ENCODE measurements around the gene IL5. TPM values are rescaled to one million over a fixed set of nuclear protein-coding genes. Genes with fewer than 3 reads are reported as not detected.
"Not testable (repeated sequence)": the region's sequence is repeated elsewhere in the genome, so short reads cannot be mapped to it uniquely, and the experiment has no call there.

Gene IL5
- total RNA-seq, 1 experiment from 2014 or later: not detected

DNA sequence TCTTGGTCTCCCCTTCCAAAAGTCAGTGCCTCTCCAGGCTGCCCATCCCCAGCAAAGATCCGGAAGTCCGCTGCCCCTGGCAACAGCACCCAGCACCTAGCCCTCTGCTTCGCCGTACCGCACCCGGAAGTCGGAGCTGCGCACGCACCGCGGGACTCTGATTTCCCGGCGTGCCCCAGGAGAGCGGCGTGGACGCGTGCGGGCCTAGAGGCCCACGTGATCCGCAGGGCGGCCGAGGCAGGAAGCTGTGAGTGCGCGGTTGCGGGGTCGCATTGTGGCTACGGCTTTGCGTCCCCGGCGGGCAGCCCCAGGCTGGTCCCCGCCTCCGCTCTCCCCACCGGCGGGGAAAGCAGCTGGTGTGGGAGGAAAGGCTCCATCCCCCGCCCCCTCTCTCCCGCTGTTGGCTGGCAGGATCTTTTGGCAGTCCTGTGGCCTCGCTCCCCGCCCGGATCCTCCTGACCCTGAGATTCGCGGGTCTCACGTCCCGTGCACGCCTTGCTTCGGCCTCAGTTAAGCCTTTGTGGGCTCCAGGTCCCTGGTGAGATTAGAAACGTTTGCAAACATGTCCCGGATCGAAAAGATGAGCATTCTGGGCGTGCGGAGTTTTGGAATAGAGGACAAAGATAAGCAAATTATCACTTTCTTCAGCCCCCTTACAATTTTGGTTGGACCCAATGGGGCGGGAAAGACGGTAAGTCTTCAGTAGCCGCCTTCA, 13.6 kb upstream of the IL5 start, which contains the start of gene RAD50:
Gene RAD50 (plus strand): TSS at position 215 of the 715 bp plus-strand sequence. CDS start 348 bp downstream, at position 563.
- intact Hi-C loops (cut with micrococcal nuclease): no loop called here
- no peaks in the 10 kb centered on the region for H3K36me3 ChIP-seq (ENCODE audit: low read depth, low read length)
- H3K4me3 ChIP-seq (ENCODE audit: low read length): peak within 1 kb of the TSS; percentile 63
- H3K79me2 ChIP-seq (ENCODE audit: low read length): no peaks in the 10 kb centered on the region
- H3K9ac ChIP-seq (ENCODE audit: low read length): peak within 1 kb of the TSS; percentile 70
- H3K9me3 ChIP-seq (ENCODE audit: low read length): no peaks in the 10 kb centered on the region
- TF ChIP-seq EZH2 (IDR thresholded peaks at IDR 0.05; ENCODE audit: low read length, unreplicated experiment) (no peak), EZH2phosphoT487 (IDR thresholded peaks at IDR 0.05; ENCODE audit: borderline replicate concordance, low read length) (no peak)
- TF ChIP-seq, protein P1, sequence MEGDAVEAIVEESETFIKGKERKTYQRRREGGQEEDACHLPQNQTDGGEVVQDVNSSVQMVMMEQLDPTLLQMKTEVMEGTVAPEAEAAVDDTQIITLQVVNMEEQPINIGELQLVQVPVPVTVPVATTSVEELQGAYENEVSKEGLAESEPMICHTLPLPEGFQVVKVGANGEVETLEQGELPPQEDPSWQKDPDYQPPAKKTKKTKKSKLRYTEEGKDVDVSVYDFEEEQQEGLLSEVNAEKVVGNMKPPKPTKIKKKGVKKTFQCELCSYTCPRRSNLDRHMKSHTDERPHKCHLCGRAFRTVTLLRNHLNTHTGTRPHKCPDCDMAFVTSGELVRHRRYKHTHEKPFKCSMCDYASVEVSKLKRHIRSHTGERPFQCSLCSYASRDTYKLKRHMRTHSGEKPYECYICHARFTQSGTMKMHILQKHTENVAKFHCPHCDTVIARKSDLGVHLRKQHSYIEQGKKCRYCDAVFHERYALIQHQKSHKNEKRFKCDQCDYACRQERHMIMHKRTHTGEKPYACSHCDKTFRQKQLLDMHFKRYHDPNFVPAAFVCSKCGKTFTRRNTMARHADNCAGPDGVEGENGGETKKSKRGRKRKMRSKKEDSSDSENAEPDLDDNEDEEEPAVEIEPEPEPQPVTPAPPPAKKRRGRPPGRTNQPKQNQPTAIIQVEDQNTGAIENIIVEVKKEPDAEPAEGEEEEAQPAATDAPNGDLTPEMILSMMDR (conservative IDR thresholded peaks at IDR 0.05; ENCODE audit: low read depth, low read length): no peak
- DNase-seq (peak; percentile 53), ATAC-seq (peak; percentile 79)
- peaks cover 5% of the 10 kb centered on the region; the same call in 1 of the 2 replicates for H3K4me1 ChIP-seq (ENCODE audit: insufficient read depth, low read length)
- H2AFZ ChIP-seq (ENCODE audit: low read length): peak within 1 kb of the TSS; percentile 89
- peak within 1 kb of the TSS; percentile 84 for H3K4me2 ChIP-seq (ENCODE audit: low read length)
- H3K27ac ChIP-seq (ENCODE audit: low read length): peak within 1 kb of the TSS; percentile 44
- no peaks in the 10 kb centered on the region for H3K9me2 ChIP-seq (replicated peaks; ENCODE audit: low read length)
- TSS peak; percentile 81 for BruUV-seq (replicated peaks)
- POLR2A ChIA-PET (ENCODE audit: unreplicated experiment): no interaction called here
- H3K27me3 ChIP-seq (ENCODE audit: low read length): no peaks in the 10 kb centered on the region
- CTCF ChIA-PET: interaction anchor here (0.6 kb wide), 1 partner anchor 121 kb away, joined by 3 read pairs; no protein-coding TSS in a partner anchor
- no peaks in the 10 kb centered on the region for H4K20me1 ChIP-seq (ENCODE audit: low read length)
- H3F3A ChIP-seq (ENCODE audit: low read length, unreplicated experiment): no peaks in the 10 kb centered on the region

DNA sequence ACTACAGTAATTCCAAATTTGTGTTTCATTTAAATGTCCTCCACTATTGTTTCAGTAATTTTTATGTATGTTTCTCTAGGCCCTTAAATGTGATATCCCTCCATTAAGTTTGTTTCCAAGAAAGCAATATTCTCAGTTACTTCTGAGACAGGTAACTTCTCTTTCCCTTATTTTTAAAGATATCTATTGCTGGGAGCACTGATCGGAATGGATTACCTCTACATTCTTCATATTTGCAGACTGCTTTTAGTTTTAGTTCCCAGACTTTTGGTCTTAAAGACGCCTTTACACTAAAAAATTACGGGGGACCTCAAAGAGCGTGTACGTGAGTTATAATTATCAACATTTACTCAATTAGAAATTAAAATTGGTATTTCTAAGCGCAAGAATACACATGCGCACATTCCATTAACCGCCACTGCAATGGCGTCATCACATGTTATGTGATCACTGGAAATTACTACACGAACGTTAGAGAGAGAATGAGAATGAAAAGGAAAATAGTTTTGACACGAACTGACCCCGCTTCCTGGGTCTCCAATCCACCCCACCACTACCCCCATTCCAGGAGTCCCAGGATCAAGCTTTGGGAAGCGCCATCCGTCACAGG, 12.9 kb upstream of the IL5 start:
- peaks cover 5% of the 10 kb centered on the region; the same call in 1 of the 2 replicates for H3K4me1 ChIP-seq (ENCODE audit: insufficient read depth, low read length)
- H3K9ac ChIP-seq (ENCODE audit: low read length): no peak overlapping the region; the same call in 1 of the 2 replicates
- H3K79me2 ChIP-seq (ENCODE audit: low read length): no peaks in the 10 kb centered on the region
- ChIA-PET POLR2A (ENCODE audit: unreplicated experiment) (no interaction called here), CTCF (no interaction called here)
- no peaks in the 10 kb centered on the region for H4K20me1 ChIP-seq (ENCODE audit: low read length)
- TSS peak; percentile 73 for BruUV-seq (replicated peaks)
- no peaks in the 10 kb centered on the region for H3K36me3 ChIP-seq (ENCODE audit: low read depth, low read length)
- peak overlapping the region; percentile 63; the same call in 1 of the 2 replicates for H3K4me3 ChIP-seq (ENCODE audit: low read length)
- no peaks in the 10 kb centered on the region for H3K9me3 ChIP-seq (ENCODE audit: low read length)
- H3K9me2 ChIP-seq (replicated peaks; ENCODE audit: low read length): no peaks in the 10 kb centered on the region
- no peak overlapping the region for H3K27ac ChIP-seq (ENCODE audit: low read length)
- TF ChIP-seq EZH2phosphoT487 (IDR thresholded peaks at IDR 0.05; ENCODE audit: borderline replicate concordance, low read length) (no peak), EZH2 (IDR thresholded peaks at IDR 0.05; ENCODE audit: low read length, unreplicated experiment) (no peak)
- TF ChIP-seq, protein P1 (conservative IDR thresholded peaks at IDR 0.05; ENCODE audit: low read depth, low read length): no peak
- ATAC-seq (no peak), DNase-seq (no peak)
- H3K4me2 ChIP-seq (ENCODE audit: low read length): peak overlapping the region; percentile 84
- H3K27me3 ChIP-seq (ENCODE audit: low read length): no peaks in the 10 kb centered on the region
- H3F3A ChIP-seq (ENCODE audit: low read length, unreplicated experiment): no peaks in the 10 kb centered on the region
- peak overlapping the region; percentile 89 for H2AFZ ChIP-seq (ENCODE audit: low read length)
- intact Hi-C loops (cut with micrococcal nuclease): no loop called here

GRCh38 chr5:132549576-132549975, 6.3 kb upstream of the IL5 start:
- Histone ChIP-seq H3K79me2 (ENCODE audit: low read length) (no peaks in the 10 kb centered on the region), H4K20me1 (ENCODE audit: low read length) (no peaks in the 10 kb centered on the region), H3K4me3 (ENCODE audit: low read length) (no peak overlapping the region), H3K4me2 (ENCODE audit: low read length) (no peak overlapping the region), H3K9me3 (ENCODE audit: low read length) (no peaks in the 10 kb centered on the region), H3F3A (ENCODE audit: low read length, unreplicated experiment) (no peaks in the 10 kb centered on the region), H3K9me2 (replicated peaks; ENCODE audit: low read length) (no peaks in the 10 kb centered on the region), H2AFZ (ENCODE audit: low read length) (no peak overlapping the region), H3K9ac (ENCODE audit: low read length) (no peak overlapping the region), H3K27me3 (ENCODE audit: low read length) (no peaks in the 10 kb centered on the region), H3K4me1 (ENCODE audit: insufficient read depth, low read length) (no peaks in the 10 kb centered on the region), H3K36me3 (ENCODE audit: low read depth, low read length) (no peaks in the 10 kb centered on the region), H3K27ac (ENCODE audit: low read length) (no peak overlapping the region)
- ChIA-PET CTCF (no interaction called here), POLR2A (ENCODE audit: unreplicated experiment) (no interaction called here)
- TF ChIP-seq, protein P1 (conservative IDR thresholded peaks at IDR 0.05; ENCODE audit: low read depth, low read length): no peak
- TF ChIP-seq EZH2phosphoT487 (IDR thresholded peaks at IDR 0.05; ENCODE audit: borderline replicate concordance, low read length) (no peak), EZH2 (IDR thresholded peaks at IDR 0.05; ENCODE audit: low read length, unreplicated experiment) (no peak)
- ATAC-seq (no peak), DNase-seq (no peak)
- intact Hi-C loops (cut with micrococcal nuclease): no loop called here
- no TSS peak for BruUV-seq (replicated peaks)

- intact Hi-C loops (cut with micrococcal nuclease); H3K9ac ChIP-seq (ENCODE audit: low read length); POLR2A ChIA-PET (ENCODE audit: unreplicated experiment); H4K20me1 ChIP-seq (ENCODE audit: low read length); H3K4me1 ChIP-seq (ENCODE audit: insufficient read depth, low read length); H3K9me3 ChIP-seq (ENCODE audit: low read length); H3K27me3 ChIP-seq (ENCODE audit: low read length); H3K27ac ChIP-seq (ENCODE audit: low read length); H3K9me2 ChIP-seq (replicated peaks; ENCODE audit: low read length); BruUV-seq (replicated peaks); ATAC-seq; CTCF ChIA-PET; DNase-seq; H3K79me2 ChIP-seq (ENCODE audit: low read length); H3F3A ChIP-seq (ENCODE audit: low read length, unreplicated experiment); H2AFZ ChIP-seq (ENCODE audit: low read length); H3K4me2 ChIP-seq (ENCODE audit: low read length); H3K36me3 ChIP-seq (ENCODE audit: low read depth, low read length); H3K4me3 ChIP-seq (ENCODE audit: low read length): not testable (repeated sequence)
These were observed 5.5 kb upstream of the IL5 start for GRCh38 chr5:132548834-132549233.
